GM12878 (cell line): ENCODE measurements around the gene PSMB5. TPM values are rescaled to one million over a fixed set of nuclear protein-coding genes. Genes with fewer than 3 reads are reported as not detected.

Experiments
- ATF7 ChIP-seq: fragments of 450-650 bp; IDR thresholded peaks from 2 replicates; pipeline ENCODE4 v1.6.1; 2016; ENCODE audit warnings: low read depth, mild to moderate bottlenecking
- BCL3 ChIP-seq: IDR thresholded peaks from 2 replicates; pipeline ENCODE4 v1.6.1; 2011; ENCODE audit warnings: borderline replicate concordance, low read depth, mild to moderate bottlenecking, moderate library complexity, low read length; ENCODE audit not compliant: insufficient read depth, poor library complexity, severe bottlenecking
- BRCA1 ChIP-seq: IDR thresholded peaks from 2 replicates; pipeline ENCODE4 v1.6.1; 2011; ENCODE audit warnings: low read depth, low read length, improper control_type of control experiment
- CHD2 ChIP-seq: IDR thresholded peaks from 2 replicates; pipeline ENCODE4 v1.6.1; 2011; ENCODE audit warnings: low read depth, low read length, improper control_type of control experiment, borderline replicate concordance
- E4F1 ChIP-seq: fragments of 450-650 bp; IDR thresholded peaks from 2 replicates; pipeline ENCODE4 v1.6.1; 2018; ENCODE audit warnings: borderline replicate concordance, mild to moderate bottlenecking; ENCODE audit not compliant: partially characterized antibody
- ETV6 ChIP-seq, 2 experiments: fragments of 450-650 bp in 1 of 2; IDR thresholded peaks in 1 of 2; conservative IDR thresholded peaks in 1 of 2; 2 replicates each; pipeline ENCODE4 v1.6.1; 2014; ENCODE audit warnings: antibody characterized with exemption in 1 of 2, borderline replicate concordance in 1 of 2, low read depth in 1 of 2, mild to moderate bottlenecking in 1 of 2, moderate library complexity in 1 of 2
- IRF4 ChIP-seq: IDR thresholded peaks from 2 replicates; pipeline ENCODE4 v1.6.1; 2011; ENCODE audit warnings: low read depth, low read length
- JUND ChIP-seq: IDR thresholded peaks from 2 replicates; pipeline ENCODE4 v1.6.1; 2012; ENCODE audit warnings: low read depth, mild to moderate bottlenecking, low read length, improper control_type of control experiment, moderate library complexity
- MXI1 ChIP-seq: fragments of 150-350 bp; IDR thresholded peaks from 2 replicates; pipeline ENCODE4 v1.6.1; 2011; ENCODE audit warnings: low read depth, mild to moderate bottlenecking, inconsistent platforms, low read length, improper control_type of control experiment
- MYB ChIP-seq: fragments of 150-350 bp; IDR thresholded peaks from 2 replicates; pipeline ENCODE4 v1.6.1; 2014; ENCODE audit warnings: mild to moderate bottlenecking, low read depth, low read length, borderline replicate concordance
- MYC ChIP-seq: IDR thresholded peaks from 2 replicates; pipeline ENCODE4 v1.6.1; 2011; ENCODE audit warnings: mild to moderate bottlenecking, low read length, moderate library complexity, inconsistent platforms; ENCODE audit not compliant: insufficient read depth, insufficient replicate concordance, insufficient read length, severe bottlenecking
- NFYA ChIP-seq: IDR thresholded peaks from 2 replicates; pipeline ENCODE4 v1.6.1; 2011; ENCODE audit warnings: low read depth, mild to moderate bottlenecking, low read length, improper control_type of control experiment, borderline replicate concordance
- PAX8 ChIP-seq: fragments of 450-650 bp; IDR thresholded peaks from 2 replicates; pipeline ENCODE4 v1.6.1; 2017; ENCODE audit warnings: mild to moderate bottlenecking, moderate library complexity
- PKNOX1 ChIP-seq: fragments of 450-650 bp; IDR thresholded peaks from 2 replicates; pipeline ENCODE4 v1.6.1; 2016; ENCODE audit warnings: mild to moderate bottlenecking
- RAD51 ChIP-seq: fragments of 450-650 bp; IDR thresholded peaks from 2 replicates; pipeline ENCODE4 v1.6.1; 2016; ENCODE audit warnings: moderate library complexity, mild to moderate bottlenecking, inconsistent platforms
- RELA ChIP-seq: fragments of 450-650 bp; IDR thresholded peaks from 2 replicates; pipeline ENCODE4 v1.8.0; 2014; ENCODE audit warnings: borderline replicate concordance; ENCODE audit not compliant: partially characterized antibody
- SREBF1 ChIP-seq: IDR thresholded peaks from 2 replicates; pipeline ENCODE4 v1.6.1; 2012; ENCODE audit warnings: mild to moderate bottlenecking, low read length
- ZNF207 ChIP-seq: fragments of 450-650 bp; IDR thresholded peaks from 2 replicates; pipeline ENCODE4 v1.6.1; 2014; ENCODE audit warnings: antibody characterized with exemption, mild to moderate bottlenecking, borderline replicate concordance
- ZNF274 ChIP-seq: IDR thresholded peaks from one replicate; pipeline ENCODE4 v1.8.0; 2011; ENCODE audit not compliant: insufficient read length, insufficient read depth
- ZNF592 ChIP-seq: fragments of 450-650 bp; IDR thresholded peaks from 2 replicates; pipeline ENCODE4 v1.6.1; 2017; ENCODE audit warnings: mild to moderate bottlenecking, moderate library complexity
- polyA plus RNA-seq, 11 experiments: library from polyadenylated mRNA; depleted of rRNA in 4 of 11; unstranded in 6 of 11; stranded (reverse) in 5 of 11; fragments of >200 nt; fragmentation: Nextera tagmentation in 4 of 11; fragmentation: Illumina TruSeq in 1 of 11; extraction: Ambion mirVana in 4 of 11; extraction: Trizol in 1 of 11; gene quantifications; 1 replicate in 1 of 11; 2 replicates in 10 of 11; pipeline versions ENCODE4 v1.2.1 to v1.2.3, GENCODE V29; 2011 to 2016; ENCODE audit warnings: inconsistent platforms in 2 of 11, missing spikeins in 2 of 11, low read depth in 1 of 11
- total RNA-seq, 4 experiments: library from RNA; depleted of rRNA in 3 of 4; stranded (reverse); fragments of >200 nt in 3 of 4; fragmentation: Illumina TruSeq in 1 of 4; extraction: Trizol in 1 of 4; gene quantifications; 2 replicates each; pipeline versions ENCODE4 v1.2.1 to v1.2.3, GENCODE V29; 2013 to 2021

The PSMB5 gene
- total and polyA plus RNA-seq, 10 of the 15 experiments (the other 5 are each of a cell fraction or from before 2014, with no cell fraction given), result 84.5 to 802 (median 144) TPM

GRCh38 chr14:23006544-23007419, 27.9 kb downstream of the PSMB5 start (continued):
- peak; percentile 35 for TF ChIP-seq E4F1
- peak; percentile 48 for TF ChIP-seq NFYA
- TF ChIP-seq BRCA1, result no peak
- TF ChIP-seq IRF4, result no peak
- TF ChIP-seq SREBF1, result no peak
- TF ChIP-seq RAD51, result no peak
- TF ChIP-seq PAX8, result peak; percentile 91
- TF ChIP-seq MYC, result peak; percentile 86
- peak; percentile 88; the same call in 1 of the 2 replicates for TF ChIP-seq CHD2
- TF ChIP-seq ATF7, result no peak
- no peak for TF ChIP-seq JUND
- TF ChIP-seq BCL3, result peak; percentile 17
- peak; percentile 99 for TF ChIP-seq PKNOX1
- TF ChIP-seq MYB, result no peak
- TF ChIP-seq ZNF207, result peak; percentile 91
- no peak for TF ChIP-seq RELA
- no peak for TF ChIP-seq ZNF592
- TF ChIP-seq ZNF274, result no peak
- peak; percentile 78; the same call in 1 of the 2 replicates for TF ChIP-seq MXI1
- TF ChIP-seq ETV6 (conservative IDR thresholded peaks at IDR 0.05 in 1 of 2, IDR thresholded peaks at IDR 0.05 in 1 of 2; ENCODE audit: borderline replicate concordance in 1 of 2, low read depth in 1 of 2), result no peak
